ENCODE results near the gene THEM4. TPM values are rescaled to one million over a fixed set of nuclear protein-coding genes. Genes with fewer than 3 reads are reported as not detected.

The THEM4 gene
- total and polyA plus RNA-seq, 2 experiments from 2014 or later: 20.2 to 24.8 TPM

- no peak for TF ChIP-seq EZH2 (IDR thresholded peaks at IDR 0.05; ENCODE audit: borderline replicate concordance)
- 53% methylated on average over 1 of the region's 1 CpG for WGBS (ENCODE audit: low lambda C conversion rate, missing lambda C conversion rate)
- DNase-seq (ENCODE audit: low spot score): no peak
- Histone ChIP-seq H3K79me2 (no peaks in the 10 kb centered on the region), H3K4me2 (no peak overlapping the region), H3K9me2 (replicated peaks; ENCODE audit: insufficient read depth) (no peaks in the 10 kb centered on the region), H4K20me1 (ENCODE audit: insufficient read depth, poor library complexity, severe bottlenecking) (no peaks in the 10 kb centered on the region), H3K4me1 (ENCODE audit: insufficient read depth) (no peaks in the 10 kb centered on the region), H2AFZ (no peak overlapping the region), H3K27ac (no peak overlapping the region), H3K36me3 (replicated peaks; ENCODE audit: insufficient read depth, low read depth) (no peaks in the 10 kb centered on the region), H3K27me3 (no peaks in the 10 kb centered on the region), H3K4me3 (no peak overlapping the region), H3K9me3 (ENCODE audit: low read depth) (no peaks in the 10 kb centered on the region)
These were observed 5.9 kb upstream of the THEM4 start for GRCh38 chr1:151915061-151915686.

GRCh38 chr1:151914076-151914475, 4.8 kb upstream of the THEM4 start:
- Histone ChIP-seq H3K27me3 (no peaks in the 10 kb centered on the region), H3K27ac (no peak overlapping the region), H3K4me3 (no peak overlapping the region), H3K9me3 (ENCODE audit: low read depth) (no peaks in the 10 kb centered on the region), H3K79me2 (no peaks in the 10 kb centered on the region), H2AFZ (no peak overlapping the region), H3K9me2 (replicated peaks; ENCODE audit: insufficient read depth) (no peaks in the 10 kb centered on the region), H3K36me3 (replicated peaks; ENCODE audit: insufficient read depth, low read depth) (no peaks in the 10 kb centered on the region), H3K4me1 (ENCODE audit: insufficient read depth) (no peaks in the 10 kb centered on the region), H3K4me2 (no peak overlapping the region), H4K20me1 (ENCODE audit: insufficient read depth, poor library complexity, severe bottlenecking) (no peaks in the 10 kb centered on the region)
- DNase-seq (ENCODE audit: low spot score): no peak
- WGBS (ENCODE audit: low lambda C conversion rate, missing lambda C conversion rate): 75% methylated on average over 2 of the region's 2 CpGs
- TF ChIP-seq EZH2phosphoT487 (IDR thresholded peaks at IDR 0.05; ENCODE audit: low read depth, severe bottlenecking, unreplicated experiment) (no peak), EZH2 (IDR thresholded peaks at IDR 0.05; ENCODE audit: borderline replicate concordance) (no peak), CTCF (IDR thresholded peaks at IDR 0.05; ENCODE audit: poor library complexity) (no peak)

- Histone ChIP-seq H4K20me1 (ENCODE audit: insufficient read depth, poor library complexity, severe bottlenecking) (no peaks in the 10 kb centered on the region), H3K27me3 (no peaks in the 10 kb centered on the region), H3K4me2 (no peak overlapping the region), H2AFZ (no peak overlapping the region), H3K27ac (no peak overlapping the region), H3K36me3 (replicated peaks; ENCODE audit: insufficient read depth, low read depth) (no peaks in the 10 kb centered on the region), H3K4me1 (ENCODE audit: insufficient read depth) (peaks cover 6% of the 10 kb centered on the region), H3K9me2 (replicated peaks; ENCODE audit: insufficient read depth) (no peaks in the 10 kb centered on the region), H3K79me2 (peaks cover 8% of the 10 kb centered on the region), H3K4me3 (no peak overlapping the region), H3K9me3 (ENCODE audit: low read depth) (no peaks in the 10 kb centered on the region)
- no peak for DNase-seq (ENCODE audit: low spot score)
- no peak for TF ChIP-seq EZH2 (IDR thresholded peaks at IDR 0.05; ENCODE audit: borderline replicate concordance)
- TF ChIP-seq CTCF (IDR thresholded peaks at IDR 0.05; ENCODE audit: poor library complexity): no peak
- WGBS (ENCODE audit: low lambda C conversion rate, missing lambda C conversion rate): 96% methylated on average over 1 of the region's 1 CpG
These were observed 3.7 kb upstream of the THEM4 start for GRCh38 chr1:151912973-151913372.

- Histone ChIP-seq H3K9me2 (replicated peaks; ENCODE audit: insufficient read depth) (no peaks in the 10 kb centered on the region), H2AFZ (no peak overlapping the region), H3K36me3 (replicated peaks; ENCODE audit: insufficient read depth, low read depth) (no peaks in the 10 kb centered on the region), H3K79me2 (peaks cover 29% of the 10 kb centered on the region), H3K4me2 (peak overlapping the region; percentile 81), H4K20me1 (ENCODE audit: insufficient read depth, poor library complexity, severe bottlenecking) (no peaks in the 10 kb centered on the region), H3K4me1 (ENCODE audit: insufficient read depth) (peaks cover 23% of the 10 kb centered on the region), H3K27ac (no peak overlapping the region), H3K4me3 (peak overlapping the region; percentile 38), H3K9me3 (ENCODE audit: low read depth) (no peaks in the 10 kb centered on the region), H3K27me3 (no peaks in the 10 kb centered on the region)
- 81% methylated on average over 10 of the region's 10 CpGs for WGBS (ENCODE audit: low lambda C conversion rate, missing lambda C conversion rate)
- TF ChIP-seq EZH2 (IDR thresholded peaks at IDR 0.05; ENCODE audit: borderline replicate concordance): no peak
- no peak for TF ChIP-seq EZH2phosphoT487 (IDR thresholded peaks at IDR 0.05; ENCODE audit: low read depth, severe bottlenecking, unreplicated experiment)
- peak; percentile 26 for TF ChIP-seq CTCF (IDR thresholded peaks at IDR 0.05; ENCODE audit: poor library complexity)
- peak; percentile 7 for DNase-seq (ENCODE audit: low spot score)
These were observed 1.1 kb downstream of the THEM4 start for GRCh38 chr1:151908228-151908691.

Data from hepatocyte (in vitro differentiated cells).